IPS-11a (cell line): ENCODE data around the gene CA5B.
A peak's percentile ranks its signal among the peaks of the same experiment; 100 is the strongest.
"Not testable (repeated sequence)": the region's sequence is repeated elsewhere in the genome, so short reads cannot be mapped to it uniquely, and the experiment has no call there.

ENCODE experiments used
- H3K4me3 ChIP-seq: one replicate; pipeline ENCODE4 v1.5.1; 2013; ENCODE audit warnings: low read depth, low read length, control low read depth

Gene CA5B

DNA sequence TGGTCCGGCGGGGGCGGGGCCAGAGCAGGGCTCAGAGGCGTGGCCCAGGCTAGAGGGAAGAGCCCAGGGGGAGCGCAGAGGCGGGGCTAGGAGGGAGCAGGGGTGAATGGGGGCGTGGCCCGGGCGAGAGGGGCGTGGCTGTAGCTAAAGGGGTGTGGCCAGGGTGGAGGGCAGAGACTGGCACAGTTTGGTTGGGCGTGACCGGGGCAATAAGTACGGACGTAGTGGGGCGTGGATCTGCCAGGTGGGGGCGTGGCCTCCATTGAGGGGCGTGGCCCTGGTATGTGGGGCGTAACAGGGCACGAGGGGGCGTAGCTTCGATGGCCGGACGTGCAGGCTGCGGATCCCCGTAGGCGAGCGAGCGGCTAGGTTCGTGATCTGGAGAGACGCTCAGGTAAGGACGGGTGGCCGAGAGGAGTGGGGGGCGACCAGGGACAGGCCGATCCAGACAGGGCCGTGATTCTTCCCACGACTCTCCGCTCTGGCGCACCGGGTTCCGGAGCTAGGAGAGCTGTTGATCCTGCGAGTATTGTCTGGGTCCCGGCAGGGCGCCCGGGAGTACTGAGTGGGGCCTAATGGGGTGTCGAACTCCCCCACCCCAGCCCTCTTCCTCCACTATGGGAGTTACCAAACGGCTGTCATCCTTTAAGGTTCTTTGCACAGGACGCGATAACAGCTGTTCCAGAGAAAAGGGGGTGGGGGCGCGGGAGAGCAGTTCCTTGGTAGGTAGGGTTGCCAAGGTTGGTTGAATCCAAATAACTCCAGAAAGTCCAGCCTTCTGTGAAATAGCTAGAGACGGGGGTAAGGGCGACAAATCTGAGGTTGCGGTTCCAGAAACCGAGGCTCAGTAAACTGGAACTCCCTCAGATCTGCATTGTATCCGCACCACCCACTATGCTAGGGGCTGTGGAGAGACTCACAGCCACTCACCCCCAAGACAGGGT is at the start of gene CA5B:
CA5B (plus strand) TSS at position 312 of the 944 bp plus-strand sequence. CDS start 11,754 bp downstream, outside the sequence.
- H3K4me3 ChIP-seq, result peak within 1 kb of the TSS; percentile 56

DNA sequence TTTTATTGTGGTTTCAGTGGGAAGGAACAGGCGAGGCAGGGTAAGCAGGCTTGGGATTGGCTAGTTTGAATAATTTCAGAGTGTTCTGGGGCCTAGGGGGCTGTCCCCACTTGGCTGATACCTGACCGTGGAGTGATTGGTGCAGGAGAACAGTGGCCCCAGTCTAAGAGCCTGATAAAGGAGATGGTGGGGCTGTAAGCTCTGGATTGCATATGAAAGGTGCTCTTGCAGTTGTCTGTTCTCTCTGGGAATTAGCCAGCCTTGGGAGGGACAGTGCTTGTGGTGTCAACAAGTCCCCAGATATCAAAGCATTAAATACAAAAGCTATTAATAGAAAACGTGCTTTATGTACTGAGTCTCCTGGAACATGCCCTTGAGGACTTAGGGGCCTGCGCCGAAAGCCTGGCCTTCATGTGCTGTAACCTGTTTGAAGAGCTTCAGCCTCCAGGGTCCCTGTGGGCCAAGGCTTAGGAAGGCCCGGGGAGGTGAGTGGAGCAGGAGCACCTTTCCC is 43.1 kb upstream of the CA5B start:
- H3K4me3 ChIP-seq, result no peak overlapping the region

GRCh38 chrX:15696516-15696915 is 41.6 kb upstream of the CA5B start:
- no peak overlapping the region for H3K4me3 ChIP-seq

DNA sequence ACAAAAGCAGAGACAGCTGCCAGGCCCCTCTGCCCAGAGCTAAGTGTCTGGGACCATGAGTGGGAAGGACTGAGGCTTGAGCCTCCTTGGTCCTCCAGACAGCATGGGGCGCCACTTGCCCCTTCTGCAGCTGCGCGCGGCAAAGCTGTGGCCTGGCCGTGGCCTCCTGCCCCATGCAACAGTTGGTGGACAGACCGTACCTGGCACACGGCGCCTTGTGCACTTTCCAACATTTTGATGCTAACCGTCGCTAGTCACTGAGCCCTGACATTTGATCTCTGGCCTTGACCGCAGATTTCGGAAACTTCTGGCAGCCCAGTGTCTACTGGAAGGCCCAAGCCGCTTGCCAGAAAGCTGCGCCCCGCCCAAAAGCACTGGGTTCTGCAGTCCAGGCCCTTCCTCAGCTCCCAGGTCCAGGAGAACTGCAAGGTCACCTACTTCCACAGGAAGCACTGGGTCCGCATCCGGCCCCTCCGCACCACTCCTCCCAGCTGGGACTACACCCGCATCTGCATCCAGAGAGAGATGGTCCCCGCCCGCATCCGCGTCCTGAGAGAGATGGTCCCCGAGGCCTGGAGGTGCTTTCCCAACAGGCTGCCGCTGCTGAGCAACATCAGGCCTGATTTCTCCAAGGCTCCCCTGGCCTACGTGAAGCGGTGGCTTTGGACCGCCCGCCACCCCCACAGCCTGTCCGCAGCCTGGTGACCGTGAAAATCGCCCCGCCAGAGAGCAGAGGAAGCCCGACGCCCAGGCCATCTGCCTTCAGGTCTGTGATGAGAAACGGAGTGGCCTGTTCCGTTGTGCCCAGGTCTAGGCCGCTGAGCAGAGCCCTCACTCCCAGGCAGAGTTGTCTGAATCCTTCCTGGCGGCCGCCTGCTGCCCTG is 35.3 kb upstream of the CA5B start:
- H3K4me3 ChIP-seq, result no peak overlapping the region

GRCh38 chrX:15703809-15704208 is 34.3 kb upstream of the CA5B start:
- H3K4me3 ChIP-seq, result not testable (repeated sequence)

DNA sequence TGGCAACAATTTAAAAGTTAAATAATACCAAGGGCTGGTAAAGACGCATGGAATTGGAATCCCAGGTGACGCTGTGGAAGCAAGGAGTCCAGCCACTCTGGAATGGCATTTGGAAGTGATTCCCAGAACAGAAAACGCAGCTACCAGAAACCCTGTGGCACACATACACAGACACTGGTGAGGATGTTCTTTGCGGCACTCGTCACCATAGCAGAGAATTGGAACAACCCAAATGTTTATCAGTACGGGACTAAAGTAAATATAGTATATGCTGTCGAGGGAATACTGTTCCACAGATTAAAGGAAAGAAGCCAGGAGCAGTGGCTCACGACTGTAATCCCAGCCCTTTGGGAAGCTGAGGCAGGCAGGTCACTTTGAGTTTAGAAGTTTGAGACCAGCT is 33.8 kb upstream of the CA5B start:
- H3K4me3 ChIP-seq, result not testable (repeated sequence)

DNA sequence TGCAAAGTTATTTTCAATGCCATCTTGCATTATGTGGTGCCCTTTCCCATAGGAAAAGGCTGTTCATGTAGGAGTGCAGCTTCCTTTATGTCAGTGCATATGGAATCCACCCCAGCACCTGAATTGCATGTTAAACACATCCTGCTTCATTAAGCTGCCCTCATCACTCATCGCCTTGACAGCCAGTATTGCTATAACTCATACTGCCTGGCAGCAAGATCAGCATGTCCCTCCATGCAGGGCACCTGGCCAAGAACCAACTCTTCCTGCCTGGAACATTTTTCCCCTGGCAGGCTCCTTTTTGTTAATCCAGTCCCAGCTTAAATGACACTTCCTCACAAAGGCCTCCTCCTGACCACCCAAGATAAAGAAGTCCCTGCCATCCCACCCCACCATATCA is 23.5 kb upstream of the CA5B start:
- no peak overlapping the region for H3K4me3 ChIP-seq

GRCh38 chrX:15718283-15718970 is 19.6 kb upstream of the CA5B start:
- H3K4me3 ChIP-seq, result no peak overlapping the region

DNA sequence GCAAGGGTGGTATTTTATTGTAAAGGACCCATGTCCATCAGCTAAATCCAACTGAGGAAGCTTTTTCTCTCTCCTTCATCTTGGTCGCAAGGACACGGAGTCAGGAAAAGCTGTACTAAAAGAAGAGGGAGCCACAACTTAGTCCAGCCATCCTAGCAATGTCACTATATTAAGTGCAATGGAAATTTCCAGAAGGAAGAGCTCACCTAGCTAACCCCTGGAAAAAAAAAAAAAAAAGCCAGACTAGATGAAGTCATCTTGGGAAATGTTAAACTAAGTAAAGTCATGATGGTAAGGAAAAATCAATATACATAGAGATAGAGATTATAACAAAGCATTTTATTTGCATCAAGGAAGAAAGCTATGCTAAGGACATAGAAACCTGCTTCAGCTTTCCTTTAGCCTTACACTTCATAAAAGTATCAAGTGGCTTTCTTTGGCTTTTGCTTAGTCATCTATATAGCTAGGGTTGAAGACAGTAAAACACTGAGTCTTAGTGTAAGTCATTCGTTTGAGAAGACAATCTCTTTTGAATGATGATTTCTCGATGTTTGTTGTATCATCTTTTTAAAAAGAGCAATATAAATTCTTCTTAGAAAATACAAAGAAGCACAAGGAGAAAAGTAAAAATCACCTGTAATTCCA is 18.6 kb upstream of the CA5B start:
- H3K4me3 ChIP-seq, result no peak overlapping the region

GRCh38 chrX:15721911-15722310 is 16.2 kb upstream of the CA5B start:
- H3K4me3 ChIP-seq, result no peak overlapping the region

DNA sequence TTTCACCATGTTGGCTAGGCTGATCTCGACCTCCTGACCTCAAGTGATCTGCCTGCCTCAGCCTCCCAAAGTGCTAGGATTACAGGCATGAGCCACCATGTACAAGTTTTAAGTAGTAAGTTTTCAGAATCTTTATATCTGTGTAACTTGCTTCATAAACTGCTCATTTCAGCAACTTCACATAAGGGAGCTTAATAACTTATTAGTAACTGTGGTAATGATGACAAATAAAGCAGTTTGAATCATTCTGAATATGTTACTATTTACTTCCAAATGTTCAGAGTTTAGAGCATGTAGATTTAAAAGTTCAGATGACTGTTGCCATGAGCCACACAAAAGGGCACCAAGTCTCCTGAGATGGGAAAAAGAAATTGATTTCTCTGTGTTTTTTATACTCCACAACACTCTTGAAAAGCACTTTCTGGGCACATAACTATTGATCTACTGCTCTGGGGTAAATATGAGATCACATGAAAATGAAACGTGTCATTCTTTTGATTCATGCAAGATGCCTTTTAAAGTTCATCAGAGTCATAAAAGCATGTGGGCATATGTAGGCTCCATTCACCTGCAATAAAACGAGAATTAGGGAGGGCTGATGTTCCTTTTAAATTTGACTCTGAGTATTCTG is 14.1 kb upstream of the CA5B start:
- no peak overlapping the region for H3K4me3 ChIP-seq

DNA sequence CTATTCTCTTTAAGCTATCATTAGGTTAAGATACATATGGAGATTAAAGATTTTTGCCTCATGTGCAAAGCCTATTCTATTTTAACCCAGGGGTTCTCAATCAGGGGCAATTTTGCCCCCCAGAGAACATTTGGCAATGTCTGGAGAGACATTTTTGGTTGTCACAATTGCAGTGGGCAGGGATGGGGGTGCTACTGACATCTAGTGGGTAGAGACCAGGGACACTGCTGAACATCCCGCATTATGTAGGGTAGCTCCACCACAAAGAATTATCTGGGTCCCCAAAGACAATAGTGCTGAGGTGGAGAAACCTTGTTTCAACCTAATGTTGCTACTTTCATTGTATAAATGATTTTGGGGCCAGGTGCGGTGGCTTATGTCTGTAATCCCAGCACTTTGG is 13.2 kb upstream of the CA5B start:
- H3K4me3 ChIP-seq, result no peak overlapping the region

- H3K4me3 ChIP-seq, result not testable (repeated sequence)
Measured at GRCh38 chrX:15731368-15731767, 6.7 kb upstream of the CA5B start.

DNA sequence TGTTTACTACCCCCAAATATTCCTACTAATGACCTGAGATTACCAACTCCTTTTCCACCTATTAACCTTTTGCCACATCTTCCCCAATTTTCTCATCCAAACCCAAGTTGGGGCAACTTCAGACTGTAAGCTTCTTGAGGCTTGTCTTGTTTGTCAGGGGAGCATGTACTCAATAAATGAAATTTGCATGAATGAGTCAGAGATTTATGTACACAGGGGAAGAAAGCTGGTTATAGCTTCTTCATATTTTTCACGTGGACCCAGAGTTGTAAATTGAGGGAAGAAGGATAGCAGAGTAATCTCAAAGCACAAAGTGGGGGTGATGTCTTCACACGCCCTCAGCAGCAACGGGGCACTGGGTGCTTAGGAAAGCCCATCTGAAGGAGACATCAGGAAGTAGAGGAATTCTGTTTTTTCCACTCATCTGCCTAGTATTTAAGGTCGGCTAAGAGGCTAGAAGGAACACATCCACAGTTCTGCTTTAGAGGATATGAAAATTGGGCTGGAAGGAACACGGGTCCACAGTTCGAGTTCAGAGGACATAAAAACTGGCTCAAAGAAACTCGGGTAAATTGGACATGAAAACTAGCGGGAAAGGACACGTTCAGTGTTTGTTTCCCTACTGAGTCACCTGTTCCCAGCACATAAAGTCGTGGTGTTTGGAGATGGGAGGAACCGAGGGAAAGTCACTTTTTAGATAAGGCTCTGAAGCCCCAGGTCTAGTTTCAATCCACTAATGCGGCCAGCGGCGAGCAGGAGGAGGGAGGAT is 696 bp upstream of the CA5B start:
- H3K4me3 ChIP-seq, result no peak overlapping the region

DNA sequence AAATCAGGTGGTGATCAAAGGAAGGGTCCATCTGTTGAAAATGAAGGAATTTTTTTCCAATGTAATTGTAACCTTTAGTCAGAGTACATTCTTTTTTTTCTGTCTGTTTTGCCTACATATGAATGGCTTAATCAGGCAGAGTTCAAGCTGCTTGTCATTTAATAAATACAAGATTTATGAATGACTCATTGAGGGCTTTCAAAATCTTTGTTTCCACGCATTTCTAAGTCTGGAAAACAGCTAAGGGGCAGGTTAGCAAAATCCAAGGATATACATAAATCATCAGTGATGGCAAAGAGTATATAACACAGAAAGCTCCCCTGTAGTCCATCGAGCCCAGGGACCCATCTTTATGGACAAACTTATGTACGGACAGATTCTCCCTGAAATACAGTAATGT is 1.8 kb downstream of the CA5B start:
- no peak overlapping the region for H3K4me3 ChIP-seq

GRCh38 chrX:15744181-15744867 is 6.3 kb downstream of the CA5B start:
- H3K4me3 ChIP-seq, result no peak overlapping the region

GRCh38 chrX:15745179-15745578 is 7.1 kb downstream of the CA5B start:
- no peak overlapping the region for H3K4me3 ChIP-seq

- not testable (repeated sequence) for H3K4me3 ChIP-seq
Measured at GRCh38 chrX:15746651-15747050, 8.6 kb downstream of the CA5B start.
